CD4-positive, alpha-beta T cell treated with Interleukin-6 for 4 hours (primary cell): Measurements from ENCODE around the gene IRGM.
"Not testable (repeated sequence)": the region's sequence is repeated elsewhere in the genome, so short reads cannot be mapped to it uniquely, and the experiment has no call there.

ENCODE experiments used
- DNase-seq: peaks from one replicate; pipeline ENCODE4 v3.0.0-alpha.2; 2020; ENCODE audit warnings: mixed read lengths

IRGM gene, protein sequence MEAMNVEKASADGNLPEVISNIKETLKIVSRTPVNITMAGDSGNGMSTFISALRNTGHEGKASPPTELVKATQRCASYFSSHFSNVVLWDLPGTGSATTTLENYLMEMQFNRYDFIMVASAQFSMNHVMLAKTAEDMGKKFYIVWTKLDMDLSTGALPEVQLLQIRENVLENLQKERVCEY

DNA sequence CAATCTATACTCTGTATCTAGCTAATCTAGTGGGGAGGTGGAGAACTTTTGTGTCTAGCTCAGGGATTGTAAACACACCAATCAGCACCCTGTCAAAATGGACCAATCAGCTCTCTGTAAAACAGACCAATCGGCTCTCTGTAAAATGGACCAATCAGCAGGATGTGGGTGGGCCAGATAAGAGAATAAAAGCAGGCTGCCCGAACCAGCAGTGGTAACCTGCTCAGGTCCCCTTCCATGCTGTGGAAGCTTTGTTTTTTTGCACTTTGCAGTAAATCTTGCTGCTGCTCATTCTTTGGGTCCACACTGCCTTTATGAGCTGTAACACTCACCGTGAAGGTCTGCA, at the start of gene IRGM:
Gene IRGM, plus strand, starts transcription at position 214 of the 346 bp plus-strand sequence. CDS start 1,603 bp downstream, outside the sequence.
- DNase-seq: not testable (repeated sequence)

DNA sequence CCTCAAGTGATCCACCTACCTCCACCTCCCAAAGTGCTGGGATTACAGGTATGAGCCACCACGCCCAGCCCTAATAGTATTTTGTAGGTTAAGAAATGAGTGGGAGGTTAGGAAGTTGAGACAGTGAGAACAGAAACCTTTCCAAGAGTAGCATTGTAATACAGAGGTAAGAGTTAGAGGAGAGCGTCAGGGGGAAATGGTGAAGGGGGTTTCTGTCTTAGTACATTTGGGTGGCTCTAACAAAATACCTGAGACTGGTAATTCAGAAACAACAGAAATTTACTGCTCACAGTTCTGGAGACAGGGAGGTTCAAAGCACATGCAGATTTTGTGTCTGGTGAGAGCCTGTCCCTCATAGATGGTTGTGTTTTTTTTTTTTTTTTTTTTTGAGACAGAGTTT, 48.9 kb upstream of the IRGM start:
- DNase-seq: no peak

DNA sequence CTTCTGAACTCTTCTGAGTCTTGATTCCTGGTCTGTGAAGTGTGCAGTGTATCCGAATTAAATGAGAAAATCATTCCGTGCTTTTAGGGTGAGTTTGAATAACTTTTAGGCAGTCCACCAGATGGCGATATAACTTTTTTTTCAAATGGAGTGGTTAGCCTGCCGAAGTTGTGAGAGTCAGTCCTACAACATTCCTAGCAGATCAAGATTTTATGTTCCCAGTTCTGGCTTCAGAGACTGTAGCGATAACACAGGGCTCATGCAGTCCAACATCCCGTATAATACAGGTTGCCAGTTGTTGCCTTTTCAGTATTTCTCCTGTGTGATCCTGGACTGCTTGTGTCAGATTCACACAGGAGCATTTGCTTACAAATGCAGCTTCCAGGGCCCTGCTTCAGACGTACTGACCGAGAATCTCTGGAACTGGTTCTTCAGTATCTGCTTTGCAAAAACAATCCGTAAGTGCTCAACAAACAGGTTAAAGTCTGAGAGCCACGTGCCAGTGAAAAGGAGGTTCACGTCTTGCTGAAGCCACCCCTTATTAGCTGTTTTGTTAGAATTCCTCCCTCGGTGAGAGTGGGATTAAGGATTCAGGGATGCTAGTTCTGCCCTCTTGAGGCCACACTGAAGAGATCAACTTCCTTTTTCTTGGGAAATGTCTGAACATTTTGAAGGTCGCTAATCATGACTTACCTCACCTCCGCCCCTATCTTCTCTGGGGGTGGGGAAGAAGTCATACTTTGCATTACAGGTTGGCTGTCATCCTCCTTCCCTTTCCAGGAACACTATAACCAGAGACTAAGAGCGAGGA, 45.0 kb upstream of the IRGM start:
- no peak for DNase-seq

GRCh38 chr5:150804388-150804787, 41.9 kb upstream of the IRGM start:
- no peak for DNase-seq

- no peak for DNase-seq
Observed at GRCh38 chr5:150809363-150809762, 37.0 kb upstream of the IRGM start.

DNA sequence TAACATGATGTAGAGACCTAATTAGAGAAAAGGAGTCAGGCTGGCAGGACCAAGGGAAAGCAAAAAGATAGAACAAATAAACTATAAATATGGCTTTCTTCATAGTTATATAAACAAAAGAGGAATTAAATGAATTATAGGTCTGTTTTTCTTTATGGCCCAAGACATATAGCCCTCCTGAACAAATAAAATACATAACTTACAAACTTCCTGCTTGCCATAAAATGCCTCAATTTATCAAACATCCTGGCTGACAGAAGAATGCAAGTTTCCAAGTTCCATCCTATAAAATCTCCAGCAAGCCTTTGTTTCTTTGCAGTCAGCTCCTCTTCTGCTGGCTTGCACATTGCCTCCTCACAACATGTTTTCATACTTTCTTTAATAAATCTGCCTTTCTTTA, 31.3 kb upstream of the IRGM start:
- DNase-seq: no peak

DNA sequence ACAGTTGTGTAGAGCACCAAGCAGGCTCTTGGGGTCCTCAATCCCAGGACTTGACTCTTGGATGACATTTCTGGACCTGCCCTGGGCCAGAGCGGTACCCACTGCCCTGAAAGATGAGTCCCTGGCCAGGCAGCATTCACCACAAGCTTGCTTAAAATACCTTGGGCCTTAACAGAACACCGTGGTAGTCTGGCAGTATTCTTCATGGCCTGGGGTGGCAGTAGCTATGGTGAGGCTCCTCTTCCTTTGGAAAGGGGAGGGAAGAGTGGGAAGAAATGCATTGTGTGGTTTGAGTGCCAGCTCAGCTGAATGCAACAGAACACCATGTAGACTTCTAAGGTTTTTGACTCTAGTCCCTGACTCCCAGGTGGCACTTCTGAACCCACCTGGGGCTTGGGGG, 29.4 kb upstream of the IRGM start:
- DNase-seq: no peak

DNA sequence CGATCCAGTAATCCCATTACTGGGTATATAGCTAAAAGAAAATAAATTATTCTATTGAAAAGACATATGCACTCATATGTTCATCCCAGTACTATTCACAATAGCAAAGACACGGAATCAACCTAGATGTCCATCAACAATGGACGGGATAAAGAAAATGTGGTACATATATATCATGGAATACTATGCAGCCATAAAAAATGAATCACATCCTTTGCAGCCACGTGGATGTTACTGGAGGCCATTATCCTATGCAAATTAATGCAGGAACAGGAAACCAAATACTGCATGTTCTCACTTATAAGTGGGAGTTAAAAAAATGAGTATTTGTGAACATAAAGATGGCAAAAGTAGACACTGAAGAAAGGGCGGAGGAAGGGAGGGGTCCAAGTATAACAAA, 16.6 kb upstream of the IRGM start:
- no peak for DNase-seq

GRCh38 chr5:150831821-150832220, 14.5 kb upstream of the IRGM start:
- DNase-seq: not testable (repeated sequence)

- DNase-seq: no peak
Observed at GRCh38 chr5:150836064-150836463, 10.3 kb upstream of the IRGM start.

DNA sequence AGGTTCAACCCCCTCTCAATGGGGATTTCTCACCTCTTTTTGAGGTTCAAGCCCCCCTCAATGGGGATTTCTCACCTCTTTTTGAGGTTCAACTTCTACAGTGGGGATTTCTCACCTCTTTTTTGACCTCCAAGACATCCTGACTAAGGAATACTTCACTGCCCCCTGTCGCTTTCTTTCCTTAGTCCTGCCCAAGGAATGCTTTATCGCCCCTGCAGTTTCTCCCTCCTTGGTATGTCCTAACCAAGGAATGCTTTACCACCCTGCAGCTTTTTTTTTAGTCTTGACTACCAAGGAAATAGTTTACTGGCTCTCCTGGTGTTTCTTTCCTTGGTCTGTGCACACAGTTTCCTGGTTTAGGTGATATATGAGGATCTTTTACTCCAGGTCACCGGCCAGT, 9.6 kb upstream of the IRGM start:
- DNase-seq: no peak

DNA sequence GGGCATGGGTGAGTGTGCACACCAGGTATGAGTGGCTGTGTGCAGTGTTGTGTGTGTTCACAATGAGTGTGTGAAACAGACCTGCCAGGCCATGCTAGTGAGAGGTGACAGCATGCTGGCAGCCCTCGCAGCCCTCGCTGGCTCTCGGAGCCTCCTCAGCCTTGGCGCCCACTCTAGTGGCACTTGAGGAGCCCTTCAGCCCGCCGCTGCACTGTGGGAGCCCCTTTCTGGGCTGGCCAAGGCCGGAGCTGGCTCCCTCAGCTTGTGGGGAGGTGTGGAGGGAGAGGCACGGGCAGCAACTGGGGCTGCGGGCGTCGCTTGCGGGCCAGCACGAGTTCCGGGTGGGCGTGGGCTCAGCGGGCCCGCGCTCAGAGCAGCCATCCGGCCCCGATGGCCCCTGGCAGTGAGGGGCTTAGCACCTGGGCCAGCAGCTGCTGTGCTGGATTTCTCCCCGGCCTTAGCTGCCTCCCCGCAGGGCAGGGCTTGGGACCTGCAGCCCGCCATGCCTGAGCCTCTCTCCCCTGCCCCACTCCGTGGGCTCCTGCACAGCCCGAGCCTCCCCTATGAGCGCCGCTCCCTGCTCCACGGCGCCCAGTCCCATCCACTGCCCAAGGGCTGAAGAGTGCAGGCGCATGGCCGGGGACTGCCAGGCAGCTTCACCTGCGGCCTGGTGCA, 999 bp upstream of the IRGM start:
- not testable (repeated sequence) for DNase-seq

DNA sequence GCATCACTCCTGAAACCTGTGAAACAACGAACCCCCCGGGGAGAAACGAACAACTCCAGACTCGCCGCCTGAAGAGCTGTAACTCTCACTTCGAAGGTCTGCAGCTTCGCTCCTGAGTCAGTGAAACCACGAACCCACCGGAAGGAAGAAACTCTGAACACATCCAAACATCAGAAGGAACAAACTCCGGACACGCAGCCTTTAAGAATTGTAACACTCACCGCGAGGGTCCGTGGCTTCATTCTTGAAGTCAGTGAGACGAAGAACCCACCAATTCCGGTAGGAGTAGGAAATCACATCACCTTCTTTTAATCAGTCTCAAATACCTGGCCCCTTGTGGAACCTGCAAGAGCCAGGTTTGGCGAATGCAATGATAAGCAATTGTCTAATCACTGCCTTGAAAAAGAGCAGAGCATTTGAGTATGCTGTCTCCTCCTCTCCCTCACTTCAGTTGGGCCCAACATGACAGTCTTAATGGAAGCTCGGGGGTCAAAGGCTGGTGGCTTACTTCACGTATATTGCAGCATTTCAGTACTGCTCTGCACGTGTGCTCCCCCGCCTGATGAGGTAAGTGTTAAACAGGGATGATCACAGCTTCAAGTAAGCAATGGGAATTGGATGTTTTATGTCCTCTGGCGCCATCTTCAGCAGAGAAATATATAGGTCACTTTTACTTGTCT, 473 bp downstream of the IRGM start:
- DNase-seq: peak; percentile 69

DNA sequence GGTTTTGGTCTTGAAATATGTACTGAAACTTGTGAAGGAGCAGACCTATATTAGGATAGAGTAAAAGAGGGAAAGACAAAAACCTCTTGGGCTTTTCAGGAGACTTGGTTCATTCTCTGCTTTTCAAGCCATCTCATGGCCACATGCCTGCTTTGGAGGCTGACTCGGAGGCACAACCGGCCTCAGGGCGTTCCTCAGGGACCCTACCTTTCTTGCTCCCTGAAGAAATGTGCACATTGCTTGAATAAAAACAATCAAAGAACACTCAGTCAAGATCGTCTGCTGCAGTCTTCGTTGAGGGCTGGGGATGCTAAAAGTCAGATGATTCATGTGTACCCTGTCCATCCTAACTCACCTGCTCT, 994 bp downstream of the IRGM start:
- no peak for DNase-seq

DNA sequence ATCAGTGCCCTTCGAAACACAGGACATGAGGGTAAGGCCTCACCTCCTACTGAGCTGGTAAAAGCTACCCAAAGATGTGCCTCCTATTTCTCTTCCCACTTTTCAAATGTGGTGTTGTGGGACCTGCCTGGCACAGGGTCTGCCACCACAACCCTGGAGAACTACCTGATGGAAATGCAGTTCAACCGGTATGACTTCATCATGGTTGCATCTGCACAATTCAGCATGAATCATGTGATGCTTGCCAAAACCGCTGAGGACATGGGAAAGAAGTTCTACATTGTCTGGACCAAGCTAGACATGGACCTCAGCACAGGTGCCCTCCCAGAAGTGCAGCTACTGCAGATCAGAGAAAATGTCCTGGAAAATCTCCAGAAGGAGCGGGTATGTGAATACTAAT, 1.9 kb downstream of the IRGM start:
- no peak for DNase-seq

DNA sequence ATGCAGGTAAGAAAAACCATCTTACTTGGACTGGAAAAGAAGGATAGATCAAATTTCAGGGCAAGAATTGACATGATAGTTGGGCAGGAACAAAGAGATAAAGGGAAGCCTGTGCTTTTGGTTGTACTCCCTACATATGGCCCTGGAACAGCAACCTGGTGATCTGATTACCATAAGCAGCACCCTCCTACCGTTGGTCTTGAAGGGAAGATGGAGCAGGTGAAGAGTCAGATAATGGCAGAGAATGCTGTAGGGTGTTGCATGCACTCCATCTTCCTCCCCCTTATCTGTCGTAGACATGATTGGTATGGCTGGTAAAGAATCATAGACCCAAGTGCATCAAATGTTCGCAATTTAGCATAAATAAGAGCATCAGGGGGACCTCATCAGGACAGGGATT, 4.7 kb downstream of the IRGM start:
- DNase-seq: no peak

DNA sequence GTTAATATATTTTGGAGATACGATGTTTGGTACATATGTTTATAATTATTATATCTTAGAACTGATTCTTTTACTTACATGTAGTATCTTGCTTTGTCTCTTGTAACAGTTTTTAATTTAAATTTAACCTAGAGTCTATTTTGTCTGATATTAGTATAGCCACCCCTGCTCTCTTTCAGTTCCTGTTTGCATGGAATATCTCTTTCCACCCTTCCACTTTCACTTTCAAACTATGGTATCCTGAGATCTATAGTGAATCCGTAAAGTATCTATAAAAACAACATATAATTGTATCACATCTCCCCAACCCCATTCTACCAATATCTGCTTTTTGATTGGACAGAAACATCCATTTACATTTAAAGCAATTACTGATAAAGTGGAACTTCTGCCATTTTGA, 7.2 kb downstream of the IRGM start:
- DNase-seq: no peak

- DNase-seq: not testable (repeated sequence)
Observed at GRCh38 chr5:150856700-150857099, 10.4 kb downstream of the IRGM start.

DNA sequence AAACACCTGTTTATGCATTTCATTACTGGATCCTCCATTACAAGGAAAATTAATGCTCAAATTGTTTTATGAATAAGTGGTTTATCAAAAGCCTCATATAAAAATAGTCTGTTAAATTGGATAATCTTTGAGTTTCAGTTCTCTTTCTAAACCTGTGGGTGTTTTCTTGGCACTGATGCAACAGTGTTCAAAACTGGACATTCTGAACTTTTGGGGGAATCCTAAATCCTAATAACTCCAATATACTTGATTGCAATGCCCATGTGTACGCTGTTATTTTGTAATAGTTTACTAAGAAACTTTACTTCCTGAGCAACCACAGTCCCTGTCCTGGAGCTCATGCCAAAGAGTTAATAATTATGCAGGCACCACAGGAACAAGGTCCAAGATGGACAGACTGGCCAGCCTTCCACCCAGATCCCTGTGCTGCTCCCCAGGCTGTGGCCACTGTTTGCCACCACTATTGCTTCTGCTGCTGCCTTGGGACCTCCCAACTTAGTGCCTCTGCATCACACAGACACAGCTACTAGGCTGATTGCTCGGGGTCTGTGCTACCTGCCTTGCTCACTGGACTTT, 14.0 kb downstream of the IRGM start:
- DNase-seq: no peak

DNA sequence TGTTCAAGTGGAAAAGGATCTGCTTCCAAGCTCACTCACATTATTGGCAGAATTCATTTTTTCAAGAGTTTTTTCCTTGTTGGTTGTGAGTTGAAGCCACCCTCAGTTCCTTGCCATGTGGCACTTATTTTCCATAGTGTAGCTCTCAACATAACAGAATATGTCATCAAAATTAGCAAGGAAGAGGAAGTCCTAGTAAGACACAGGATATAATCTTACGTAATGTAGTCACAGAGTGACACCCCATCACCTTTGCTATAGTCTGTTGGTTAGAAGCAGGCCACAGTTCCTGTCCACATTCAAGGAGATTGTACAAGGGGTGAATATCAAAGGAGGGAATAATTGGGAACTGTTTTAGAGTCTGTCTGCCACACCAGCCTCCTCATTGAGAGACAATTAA, 15.7 kb downstream of the IRGM start:
- no peak for DNase-seq

DNA sequence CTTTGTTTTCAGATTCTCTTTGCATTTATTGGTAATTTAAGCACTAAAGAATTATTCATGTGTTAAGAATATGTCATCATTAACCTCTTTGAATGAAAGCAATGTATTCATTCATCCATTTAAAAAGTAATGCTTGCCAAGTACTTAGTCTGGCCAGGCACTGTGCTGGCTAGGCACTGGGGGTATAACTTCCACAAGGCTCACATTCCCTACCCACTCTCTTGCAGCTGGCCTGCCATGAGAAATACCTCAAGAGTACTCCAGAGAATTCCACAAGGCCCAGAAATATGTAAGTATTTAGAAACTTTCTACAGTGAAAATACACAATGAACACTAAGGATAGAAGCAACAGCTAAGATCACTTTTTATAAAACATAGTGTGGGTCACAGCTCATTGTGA, 33.0 kb downstream of the IRGM start:
- no peak for DNase-seq

DNA sequence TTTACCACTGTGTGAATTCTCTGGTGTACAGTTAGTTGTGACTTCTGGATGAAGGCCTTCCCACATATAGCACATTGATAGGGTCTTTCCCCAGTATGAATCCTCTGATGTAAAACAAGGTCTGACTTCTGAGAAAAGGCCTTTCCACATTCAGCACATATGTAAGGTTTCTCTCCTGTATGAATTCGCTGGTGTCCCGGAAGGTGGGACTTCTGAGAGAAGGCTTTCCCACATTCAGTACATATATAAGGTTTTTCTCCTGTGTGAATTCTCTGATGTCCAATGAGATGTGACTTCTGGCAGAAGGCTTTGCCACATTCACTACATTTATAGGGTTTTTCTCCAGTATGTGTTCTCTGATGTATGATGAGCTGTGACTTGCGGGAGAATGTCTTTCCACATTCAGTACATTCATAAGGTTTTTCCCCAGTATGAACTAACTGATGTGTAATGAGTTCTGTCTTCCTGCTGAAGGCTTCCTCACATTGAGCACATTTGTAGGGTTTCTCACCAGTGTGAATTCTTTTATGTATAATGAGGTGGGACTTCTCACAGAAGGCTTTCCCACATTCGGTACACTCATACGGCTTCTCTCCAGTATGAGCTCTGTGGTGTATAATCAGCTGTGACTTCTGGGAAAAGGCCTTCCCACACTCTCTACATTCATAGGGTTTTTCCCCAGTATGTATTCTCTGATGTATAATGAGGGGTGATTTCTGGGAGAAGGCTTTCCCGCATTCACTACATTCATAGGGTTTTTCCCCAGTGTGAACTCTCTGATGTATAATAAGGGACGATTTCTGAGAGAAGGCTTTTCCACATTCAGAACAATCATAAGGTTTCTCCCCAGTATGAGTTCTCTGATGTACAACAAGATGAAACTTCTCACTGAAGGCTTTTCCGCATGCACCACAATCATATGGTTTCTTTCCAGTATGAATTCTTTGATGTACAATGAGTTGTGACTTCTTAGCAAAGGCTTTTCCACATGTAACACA, 49.4 kb downstream of the IRGM start:
- no peak for DNase-seq
